DND-41 (cell line): Measurements from ENCODE around the gene RIN3.

ENCODE experiments used
- EZH2 ChIP-seq: IDR thresholded peaks from 3 replicates; pipeline ENCODE4 v1.6.1; 2012; ENCODE audit warnings: borderline replicate concordance, low read depth, mild to moderate bottlenecking, moderate library complexity, low read length, inconsistent platforms; ENCODE audit not compliant: severe bottlenecking
- TF ChIP-seq, protein P1 (sequence below): IDR thresholded peaks from 2 replicates; pipeline ENCODE4 v1.5.1; 2012; ENCODE audit warnings: borderline replicate concordance, low read length, moderate library complexity, mild to moderate bottlenecking; ENCODE audit not compliant: poor library complexity, severe bottlenecking; ENCODE audit errors: extremely low read depth

DNA sequence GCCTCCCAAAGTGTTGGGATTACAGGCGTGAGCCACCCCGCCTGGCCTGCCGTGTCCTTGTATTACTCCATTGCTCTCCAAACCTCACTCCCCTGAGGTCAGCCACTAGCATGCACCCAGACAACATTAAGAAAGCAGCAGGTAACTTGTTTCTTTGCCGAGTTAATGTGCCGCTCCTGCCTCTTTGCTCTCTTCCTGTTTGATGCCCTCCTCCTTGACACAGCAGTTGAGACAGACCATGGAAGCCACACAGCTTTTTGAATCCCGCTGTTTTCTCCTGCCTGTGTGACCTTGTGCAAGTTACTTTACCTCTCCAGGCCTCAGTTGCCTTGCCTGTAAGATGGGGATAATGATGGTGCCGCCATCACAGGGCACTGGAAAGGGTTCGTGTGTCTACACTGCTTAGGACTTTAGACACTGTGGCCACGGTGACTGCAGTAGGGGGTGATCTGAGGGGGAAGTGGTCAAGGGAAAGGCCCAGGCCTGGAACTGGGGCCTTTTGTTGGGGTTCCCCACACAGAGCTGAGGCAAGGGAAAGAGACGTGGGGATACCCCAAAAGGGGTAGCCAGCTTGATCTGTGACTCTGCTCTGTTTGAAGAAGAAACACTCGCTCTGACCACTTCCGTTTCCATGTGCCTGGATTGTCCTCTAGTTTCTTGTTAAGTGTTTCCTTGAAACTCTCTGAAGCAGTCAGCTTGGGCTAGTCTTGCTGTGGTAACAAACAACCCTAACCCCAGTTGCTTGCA lies 69.3 kb downstream of the RIN3 start:
- TF ChIP-seq EZH2 = no peak
- TF ChIP-seq, protein P1, sequence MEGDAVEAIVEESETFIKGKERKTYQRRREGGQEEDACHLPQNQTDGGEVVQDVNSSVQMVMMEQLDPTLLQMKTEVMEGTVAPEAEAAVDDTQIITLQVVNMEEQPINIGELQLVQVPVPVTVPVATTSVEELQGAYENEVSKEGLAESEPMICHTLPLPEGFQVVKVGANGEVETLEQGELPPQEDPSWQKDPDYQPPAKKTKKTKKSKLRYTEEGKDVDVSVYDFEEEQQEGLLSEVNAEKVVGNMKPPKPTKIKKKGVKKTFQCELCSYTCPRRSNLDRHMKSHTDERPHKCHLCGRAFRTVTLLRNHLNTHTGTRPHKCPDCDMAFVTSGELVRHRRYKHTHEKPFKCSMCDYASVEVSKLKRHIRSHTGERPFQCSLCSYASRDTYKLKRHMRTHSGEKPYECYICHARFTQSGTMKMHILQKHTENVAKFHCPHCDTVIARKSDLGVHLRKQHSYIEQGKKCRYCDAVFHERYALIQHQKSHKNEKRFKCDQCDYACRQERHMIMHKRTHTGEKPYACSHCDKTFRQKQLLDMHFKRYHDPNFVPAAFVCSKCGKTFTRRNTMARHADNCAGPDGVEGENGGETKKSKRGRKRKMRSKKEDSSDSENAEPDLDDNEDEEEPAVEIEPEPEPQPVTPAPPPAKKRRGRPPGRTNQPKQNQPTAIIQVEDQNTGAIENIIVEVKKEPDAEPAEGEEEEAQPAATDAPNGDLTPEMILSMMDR = no peak
